Fibroblast of peridontal ligament (primary cell): ENCODE data around the gene ATP2B3.

Experiments used
- DNase-seq: peaks from one replicate; pipeline ENCODE4 v3.0.0-alpha.2; 2010; ENCODE audit errors: extremely low read depth

Gene ATP2B3

DNA sequence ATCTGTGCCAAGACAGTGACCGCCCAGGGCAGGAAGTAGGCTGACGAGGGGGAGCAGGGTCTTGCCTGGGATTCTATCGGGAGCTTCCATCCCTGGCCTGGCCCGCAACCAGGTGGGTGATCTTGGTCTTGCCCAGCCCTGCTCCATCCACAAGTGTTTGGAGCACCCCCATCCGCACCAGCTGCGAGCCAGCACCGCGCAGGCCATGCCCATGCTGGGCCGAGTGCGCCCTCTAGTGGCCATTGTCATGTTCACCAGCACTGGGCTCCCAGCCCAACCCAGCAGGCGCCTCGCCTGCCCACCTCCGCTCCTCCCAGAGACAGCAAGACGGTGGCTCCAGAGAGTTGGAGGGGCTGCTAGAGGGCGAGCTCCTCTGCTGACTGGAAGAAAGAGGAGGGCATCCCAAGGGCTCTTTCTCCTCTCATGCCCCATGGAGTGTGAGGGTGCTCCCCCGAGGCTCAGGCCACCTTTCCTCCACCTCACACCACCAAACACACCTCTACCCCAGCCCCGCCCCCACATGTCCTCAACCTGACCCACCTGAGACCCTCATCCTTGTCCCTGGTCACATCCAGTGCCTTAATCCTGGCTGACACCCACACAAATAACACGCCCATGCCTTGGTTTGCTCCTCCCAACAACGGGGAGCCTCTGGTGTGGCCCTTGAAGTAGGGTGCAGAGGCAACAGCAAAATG lies 9.8 kb upstream of the ATP2B3 start:
- peak; percentile 63 for DNase-seq

DNA sequence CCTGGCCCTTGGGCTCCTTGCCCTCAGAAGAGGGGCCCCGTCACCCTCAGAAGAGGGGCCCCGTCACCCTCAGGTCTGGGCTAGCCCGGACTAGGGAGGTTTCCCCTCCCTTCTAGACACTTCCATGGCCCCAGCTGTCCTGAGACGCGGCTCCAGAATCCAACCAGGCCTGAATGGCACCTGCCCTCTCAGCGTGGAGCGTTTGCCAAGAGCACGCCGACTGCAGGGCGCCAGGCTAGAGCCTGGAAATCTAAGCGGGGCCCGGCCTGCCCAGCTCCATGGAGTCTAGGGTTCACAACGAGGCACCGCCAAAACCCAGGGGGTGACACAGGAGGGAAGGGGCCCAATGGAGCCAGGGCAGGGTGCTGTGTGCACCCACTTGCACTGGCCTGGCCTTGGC lies 7.8 kb upstream of the ATP2B3 start:
- DNase-seq, result no peak

DNA sequence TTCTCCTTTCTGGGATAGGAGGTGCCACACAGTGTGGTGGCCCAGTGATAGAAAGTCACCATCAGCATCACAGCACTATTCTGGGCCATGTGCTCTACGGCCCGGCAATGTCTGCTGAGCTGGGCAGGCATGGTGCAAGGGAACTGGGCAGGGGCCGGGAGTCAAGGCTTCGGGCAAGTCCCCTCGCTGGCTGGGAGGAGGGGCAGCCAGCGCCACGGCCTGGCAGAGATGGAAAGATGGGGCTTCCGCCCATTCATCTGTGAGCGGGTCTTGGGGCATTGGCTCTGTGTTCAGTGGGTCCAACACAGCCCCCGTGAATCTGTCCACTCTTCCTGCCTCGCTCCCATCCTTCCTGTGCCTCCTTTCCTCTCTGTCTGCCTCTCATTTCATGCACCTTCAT lies 7.1 kb upstream of the ATP2B3 start:
- no peak for DNase-seq

DNA sequence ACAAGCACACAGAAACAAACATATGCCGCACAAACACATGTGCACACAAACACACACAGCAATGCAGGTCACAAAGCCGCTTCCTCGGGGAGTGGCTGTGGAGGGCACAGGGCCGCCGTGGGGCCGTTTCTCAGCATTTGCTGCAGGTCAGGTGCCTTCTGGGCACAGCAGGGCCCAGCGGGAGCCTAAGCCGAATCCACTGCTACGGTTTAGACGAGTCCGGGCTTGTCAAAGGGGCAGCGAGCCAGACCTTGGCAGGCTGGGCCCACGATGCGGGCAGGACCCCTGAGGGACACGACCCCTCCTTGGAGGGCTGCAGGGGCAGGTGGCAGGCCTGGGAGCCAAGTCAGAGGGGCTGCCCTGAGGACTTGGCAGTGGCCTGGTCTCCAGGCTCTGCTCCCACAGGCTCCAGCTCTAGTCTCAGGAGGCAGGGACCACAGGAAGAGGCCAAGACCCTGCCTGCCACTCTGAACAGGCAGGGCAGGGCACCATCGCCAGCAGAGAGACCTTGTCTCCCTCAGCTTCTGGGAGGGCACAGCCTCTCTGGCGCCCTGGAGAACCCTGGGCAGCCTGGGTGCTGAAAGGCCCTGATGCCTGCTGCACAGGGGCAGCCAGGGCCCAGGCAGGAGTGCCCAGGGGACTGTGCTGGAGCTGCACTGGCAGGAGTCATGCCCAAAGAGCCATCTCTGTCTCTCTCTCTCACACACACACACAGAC lies 5.5 kb upstream of the ATP2B3 start:
- DNase-seq, result no peak

DNA sequence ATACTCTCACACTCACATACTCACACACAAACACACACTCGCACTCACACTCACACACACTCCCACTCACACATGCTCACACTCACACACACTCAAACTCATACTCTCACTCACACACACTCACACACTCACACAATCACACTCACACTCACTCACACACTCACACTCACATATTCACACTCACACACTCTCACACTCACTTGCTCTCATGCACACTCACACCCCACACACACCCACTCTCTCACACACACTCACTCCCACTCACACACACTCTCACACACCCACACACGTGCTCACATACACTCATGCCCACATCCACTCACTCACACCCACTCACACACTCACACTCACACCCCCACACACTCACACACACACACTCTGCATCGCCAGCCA lies 4.9 kb upstream of the ATP2B3 start:
- DNase-seq, result no peak

DNA sequence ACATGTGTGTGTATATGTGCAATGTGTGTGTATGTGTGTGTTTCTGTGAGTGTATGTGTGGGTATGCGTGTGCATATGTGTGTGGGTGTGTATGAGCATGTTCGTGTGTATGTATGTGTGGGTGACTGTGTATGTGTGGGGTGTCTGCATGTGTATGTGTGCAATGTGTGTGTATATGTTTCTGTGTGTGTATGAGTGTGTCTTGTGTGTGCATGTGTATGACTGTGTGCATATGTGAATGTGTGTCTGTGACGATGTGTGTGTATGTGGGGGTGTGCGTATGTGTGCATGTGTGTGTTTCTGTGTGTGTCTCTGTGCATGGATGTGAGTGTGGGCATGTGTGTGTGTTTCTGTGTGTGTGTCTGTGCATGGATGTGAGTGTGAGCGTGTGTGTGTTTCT lies 4.2 kb upstream of the ATP2B3 start:
- no peak for DNase-seq

DNA sequence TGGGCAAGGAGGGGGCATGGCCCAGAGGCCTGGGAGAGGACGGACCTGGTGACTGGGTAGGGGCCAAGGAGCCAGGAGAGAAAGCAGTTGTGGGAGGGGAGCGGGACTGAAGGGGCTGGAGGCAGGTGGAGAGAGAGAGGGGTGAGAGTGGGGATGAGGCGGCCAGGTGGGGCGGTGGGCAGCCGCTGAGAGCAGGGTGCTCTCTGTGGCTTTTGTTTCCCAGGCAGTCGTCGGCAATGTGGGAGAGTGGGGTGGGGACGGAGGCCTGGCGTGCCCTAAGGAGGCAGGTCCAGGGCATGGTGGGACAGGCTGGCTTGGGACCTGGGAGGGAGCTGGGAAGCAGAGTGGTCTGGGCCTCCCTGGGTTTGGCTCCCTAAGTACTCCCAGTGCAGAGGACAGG lies 3.2 kb upstream of the ATP2B3 start:
- no peak for DNase-seq

DNA sequence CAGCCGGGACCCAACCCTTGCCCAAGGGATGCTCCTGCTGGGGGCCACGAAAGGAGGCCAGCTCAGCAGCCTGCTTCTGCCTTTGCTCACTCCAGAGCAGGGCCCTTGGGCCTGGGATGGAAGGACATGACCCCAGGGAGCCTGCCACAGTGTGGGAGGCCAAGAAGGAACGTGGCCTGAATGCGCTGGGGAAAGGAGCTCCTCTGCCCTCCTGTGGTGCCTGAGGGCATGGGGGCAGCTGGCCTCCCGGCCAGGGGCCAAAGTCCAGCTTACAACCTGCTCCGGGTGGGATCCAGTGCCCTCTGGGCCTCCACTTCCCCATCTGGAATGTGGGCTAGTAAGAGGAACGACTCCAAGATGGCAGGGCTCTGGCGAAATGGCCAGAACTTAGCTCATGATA lies 2.0 kb upstream of the ATP2B3 start:
- DNase-seq, result no peak

DNA sequence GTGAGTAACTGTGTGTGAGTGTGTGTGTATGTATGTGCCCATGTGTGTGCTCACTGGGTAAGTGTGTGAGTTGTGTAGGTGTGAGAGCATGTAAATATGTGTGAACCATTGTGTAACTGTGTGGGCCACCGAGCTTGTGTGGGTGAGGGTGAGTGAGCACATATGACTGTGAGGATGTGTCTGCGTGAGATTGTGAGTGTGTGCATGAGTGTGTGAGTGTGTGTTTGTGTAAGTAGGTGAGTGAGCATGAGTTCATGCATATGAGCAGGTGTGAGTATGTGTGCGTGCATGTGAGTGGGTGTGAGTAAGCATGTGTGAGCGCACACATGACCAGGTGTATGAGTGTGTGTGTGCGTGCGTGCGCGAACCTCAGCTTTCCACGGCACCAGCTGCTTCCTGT lies 1.4 kb upstream of the ATP2B3 start:
- no peak for DNase-seq

DNA sequence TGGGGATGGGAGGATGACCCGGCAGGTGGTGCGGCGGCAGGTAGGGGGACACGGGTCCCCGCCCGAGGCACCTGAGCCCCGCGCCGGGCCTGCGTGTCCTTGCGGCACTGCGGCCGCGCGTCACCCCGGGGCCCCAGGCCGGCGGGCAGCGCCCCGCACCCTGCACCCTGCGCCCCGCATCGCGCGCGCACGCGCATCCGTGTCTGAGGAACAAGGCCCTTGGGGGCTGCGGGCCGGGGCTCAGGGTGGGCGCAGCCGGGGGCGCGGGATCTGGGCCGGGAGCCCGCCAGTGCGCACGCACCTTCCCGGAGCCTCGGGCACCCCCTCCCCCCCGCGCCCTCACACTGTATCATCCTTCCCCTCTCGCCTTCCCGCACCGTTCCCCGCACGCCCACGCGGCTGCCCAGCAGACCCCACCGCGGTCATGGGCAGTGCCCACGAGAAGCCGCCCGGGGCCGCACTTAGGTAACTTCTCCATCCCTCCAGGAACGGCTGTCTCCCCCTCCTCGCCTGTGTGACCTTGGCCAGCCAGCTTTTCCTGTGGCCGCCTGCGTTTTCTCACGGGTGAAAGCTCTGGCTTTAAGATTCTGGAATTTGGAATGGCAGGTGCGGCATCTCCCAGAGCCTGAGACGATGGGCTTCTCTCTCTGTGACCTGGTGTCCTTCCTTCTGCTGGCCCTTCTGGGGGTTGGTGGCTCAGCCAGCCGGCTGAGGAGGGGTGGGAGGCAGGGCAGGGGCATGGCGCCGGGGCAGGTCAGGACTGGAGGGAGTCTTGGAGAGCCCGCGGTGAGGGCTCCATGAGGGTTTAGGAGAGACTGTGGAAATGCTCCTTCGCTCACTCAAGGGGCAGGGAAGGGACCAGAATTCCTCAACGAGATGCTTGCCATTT lies 748 bp downstream of the ATP2B3 start:
- no peak for DNase-seq

DNA sequence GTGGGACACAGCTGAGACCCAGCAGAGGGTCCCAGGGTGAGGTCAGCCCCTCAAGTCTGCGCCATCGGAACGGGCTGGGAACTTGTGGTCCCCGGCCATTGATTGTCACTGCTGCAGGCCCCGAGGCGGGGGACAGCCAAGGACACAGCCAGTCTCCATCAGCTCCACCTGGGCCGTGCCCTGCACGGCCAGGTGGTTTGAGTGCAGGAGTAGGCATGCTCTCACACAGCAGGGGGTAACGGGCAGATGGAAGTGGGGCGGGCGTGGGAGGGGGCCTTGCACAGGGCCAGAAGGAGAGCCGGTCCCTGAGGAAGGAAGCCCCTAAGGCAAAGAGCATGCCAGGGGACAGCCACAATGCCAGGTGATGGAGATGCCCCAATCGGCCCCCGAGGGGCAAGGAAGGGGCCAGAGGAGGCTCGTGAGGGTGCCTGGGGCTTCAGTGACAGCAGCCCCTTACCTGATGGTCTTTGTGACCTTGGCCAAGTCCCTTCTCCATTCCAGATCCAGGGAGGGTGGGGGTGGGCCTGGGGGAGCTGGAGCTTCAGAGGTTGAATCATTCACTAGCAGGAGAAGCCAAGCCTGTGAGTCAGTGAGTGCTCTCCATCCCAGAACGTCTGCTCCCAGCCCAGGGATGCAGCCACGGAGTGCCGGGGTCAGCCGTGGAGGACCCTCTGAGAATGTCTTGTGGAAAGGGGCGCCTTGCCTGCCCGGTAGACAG lies 2.3 kb downstream of the ATP2B3 start:
- peak; percentile 21 for DNase-seq

DNA sequence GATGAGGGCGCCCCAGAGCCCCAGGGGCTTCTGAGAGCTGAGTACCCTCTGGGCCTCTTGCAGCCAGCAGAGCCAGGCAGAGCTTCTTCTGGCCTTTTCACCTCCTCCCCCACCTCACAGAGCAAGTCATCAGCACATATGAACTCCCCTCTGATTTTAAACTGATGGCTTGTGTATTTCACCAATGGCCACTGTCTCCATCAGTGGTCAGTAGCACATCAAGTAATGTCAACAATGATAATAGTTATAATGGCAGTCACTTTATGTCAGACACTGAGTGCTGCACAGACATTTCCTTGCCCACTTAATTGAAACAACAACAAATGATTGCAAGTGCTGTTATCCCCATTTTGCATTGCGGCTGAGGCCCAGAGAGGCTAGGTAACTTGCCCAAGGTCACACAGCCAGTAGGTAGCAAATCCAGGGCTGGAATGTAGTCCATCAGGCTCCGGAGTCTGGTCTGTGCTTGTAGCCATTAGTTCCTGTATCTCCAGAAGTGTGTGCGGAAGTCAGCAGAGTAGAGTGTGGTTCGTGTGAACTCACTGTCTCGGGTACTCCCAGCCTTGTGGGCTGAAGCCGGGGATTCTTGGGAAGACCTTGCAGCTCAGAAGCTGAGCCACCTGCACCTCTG lies 3.0 kb downstream of the ATP2B3 start:
- DNase-seq, result no peak

DNA sequence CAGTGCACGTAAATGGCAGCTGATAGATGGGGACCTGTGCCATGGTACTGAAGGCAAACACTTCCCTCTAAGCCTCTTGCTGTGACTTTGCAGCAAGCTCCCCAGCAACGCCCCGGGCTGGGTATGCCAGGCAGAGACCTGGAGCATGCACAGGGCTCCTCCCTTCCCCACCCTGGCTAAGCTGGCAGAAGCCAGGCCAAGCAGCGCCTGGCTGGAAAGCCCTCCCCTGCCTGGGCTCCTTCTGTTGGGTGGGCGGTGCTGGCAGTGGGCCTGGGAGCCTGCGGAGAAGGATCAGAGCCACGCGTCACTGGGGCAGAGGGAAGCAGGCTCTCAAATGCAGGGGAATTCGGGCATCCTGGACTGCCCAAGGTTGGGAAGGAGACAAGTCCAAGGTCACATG lies 3.6 kb downstream of the ATP2B3 start:
- DNase-seq, result peak; percentile 20

DNA sequence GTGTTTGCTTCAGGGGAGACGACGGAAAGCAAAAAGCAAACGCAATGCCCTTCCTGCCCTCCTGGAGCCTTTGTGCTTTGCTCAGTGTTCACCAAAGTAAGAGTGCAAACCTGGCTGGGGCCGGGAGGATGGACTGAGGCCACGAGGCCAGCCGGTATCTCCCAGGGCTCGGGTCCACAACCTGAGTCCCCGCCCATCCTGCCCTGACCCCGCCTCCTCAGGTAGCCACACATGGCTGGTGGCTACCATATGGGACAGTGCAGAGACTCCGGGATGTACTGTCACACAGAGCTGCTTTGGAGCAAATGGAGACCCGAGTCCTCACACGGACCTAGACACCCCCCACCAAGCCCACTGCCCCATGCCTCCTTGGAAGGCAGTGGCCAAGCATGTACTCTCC lies 4.8 kb downstream of the ATP2B3 start:
- no peak for DNase-seq

DNA sequence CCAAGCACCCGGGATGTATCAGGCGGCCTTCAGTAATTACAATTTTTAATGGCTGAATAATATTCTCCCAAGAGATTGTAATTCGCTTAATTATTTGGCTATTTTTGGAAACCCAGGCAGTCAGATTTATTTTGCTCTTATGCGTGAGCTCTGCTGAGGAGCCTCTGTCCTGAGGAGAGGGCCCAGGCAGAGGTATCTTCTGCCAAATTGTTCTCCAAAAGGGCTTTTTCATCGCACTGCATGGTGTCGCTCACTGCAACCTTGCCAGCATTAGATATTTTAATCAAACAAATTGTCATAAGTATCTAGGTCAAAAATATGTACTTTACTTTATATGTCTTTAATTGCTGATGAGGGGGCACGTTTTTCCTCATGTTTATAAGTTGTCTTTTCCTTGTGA lies 5.8 kb downstream of the ATP2B3 start:
- no peak for DNase-seq

DNA sequence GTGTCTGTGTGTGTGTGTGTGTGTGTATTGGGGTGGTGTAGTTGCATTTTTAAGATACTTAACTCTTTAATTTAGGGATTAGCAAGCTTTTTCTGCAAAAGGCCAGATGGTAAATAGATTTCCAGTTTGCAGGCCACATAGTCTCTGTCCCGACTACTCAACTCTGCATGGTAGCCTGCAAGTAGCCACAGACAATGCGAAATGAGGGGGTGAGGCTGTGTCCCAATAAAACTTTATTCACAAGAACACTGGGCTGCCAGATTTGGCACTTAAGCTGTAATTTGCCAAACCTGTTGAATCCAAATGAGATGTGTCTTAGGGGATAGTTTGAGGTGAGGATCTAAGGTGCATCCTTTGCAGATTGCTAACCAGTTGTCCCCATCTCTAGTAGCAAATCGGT lies 6.8 kb downstream of the ATP2B3 start:
- no peak for DNase-seq

DNA sequence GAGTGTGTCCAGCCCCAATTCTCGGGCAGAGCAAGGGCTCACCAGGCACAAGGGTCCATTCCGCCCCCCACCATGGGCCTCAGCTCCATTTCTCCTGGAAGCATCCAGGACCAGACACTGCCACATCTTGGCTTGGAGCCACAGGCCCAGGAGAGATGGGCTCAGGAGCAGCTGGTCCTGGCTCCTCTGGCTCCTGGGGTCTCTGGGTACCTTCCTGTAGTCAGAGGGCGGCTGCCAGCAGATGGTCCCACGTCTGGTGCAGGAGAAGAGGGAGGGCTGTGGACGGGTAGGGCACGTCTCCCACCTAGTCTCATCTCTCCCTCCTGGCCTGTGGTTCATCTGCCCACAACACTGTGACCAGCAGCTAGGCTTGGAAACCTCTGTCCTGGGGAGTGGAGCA lies 8.0 kb downstream of the ATP2B3 start:
- no peak for DNase-seq

DNA sequence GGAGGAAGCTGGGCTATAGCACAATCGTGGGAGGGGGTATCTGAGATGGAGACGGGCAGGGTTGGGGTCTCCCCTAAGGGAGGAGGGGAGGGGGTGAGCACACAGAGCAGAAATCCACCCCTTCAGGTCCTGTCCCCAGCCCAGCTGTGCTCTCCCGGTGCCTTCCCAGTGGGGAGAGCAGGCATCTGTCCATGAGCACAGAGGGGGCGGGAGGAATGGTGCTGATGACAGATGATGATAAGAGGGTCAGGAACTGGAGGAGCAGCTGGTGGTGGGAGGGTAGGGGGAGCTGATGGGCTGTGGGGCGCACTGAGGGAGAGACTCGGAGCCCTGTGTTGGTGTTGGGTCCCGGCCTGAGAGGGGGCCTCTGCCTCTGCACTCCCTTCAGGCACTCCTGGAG lies 8.6 kb downstream of the ATP2B3 start:
- no peak for DNase-seq

DNA sequence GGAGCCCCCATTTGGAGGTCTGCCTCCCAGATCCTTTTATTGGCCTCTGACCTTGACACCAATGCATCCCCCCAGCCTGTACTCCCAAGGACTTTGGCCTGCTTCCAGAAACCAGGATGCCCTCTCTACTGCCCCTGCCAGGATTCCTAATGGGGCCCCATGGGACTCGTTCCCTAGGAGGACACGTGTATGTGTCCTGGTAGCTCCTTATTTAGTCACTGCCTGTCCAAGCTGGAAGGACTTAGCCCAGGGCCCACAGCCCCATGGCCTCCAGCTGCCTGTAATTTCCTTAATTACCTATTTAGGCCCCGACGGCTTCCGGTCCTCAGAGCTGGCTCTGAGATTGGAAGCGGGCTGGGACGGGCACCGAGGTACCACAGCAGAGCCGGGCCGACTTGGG lies 9.4 kb downstream of the ATP2B3 start:
- no peak for DNase-seq

DNA sequence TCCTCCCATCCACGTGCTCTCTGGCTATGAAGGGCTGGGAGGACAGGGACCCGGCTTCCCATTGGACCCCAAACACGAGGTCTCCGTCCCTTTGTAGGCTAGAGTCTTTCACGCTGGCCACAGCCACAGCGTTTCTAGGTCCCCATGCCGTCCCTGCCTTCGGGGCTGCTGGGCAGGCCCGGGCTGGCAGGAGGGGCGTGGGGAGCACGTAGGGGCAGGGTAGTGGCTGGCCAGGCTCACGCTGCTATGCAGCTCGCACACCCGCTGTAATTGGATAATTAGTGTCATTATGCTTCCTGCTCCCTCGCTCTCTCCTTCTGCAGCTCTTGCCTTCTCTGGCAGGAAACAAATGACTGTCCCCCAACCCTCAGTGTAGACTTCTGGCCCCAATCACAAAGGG lies 9.8 kb downstream of the ATP2B3 start:
- no peak for DNase-seq

DNA sequence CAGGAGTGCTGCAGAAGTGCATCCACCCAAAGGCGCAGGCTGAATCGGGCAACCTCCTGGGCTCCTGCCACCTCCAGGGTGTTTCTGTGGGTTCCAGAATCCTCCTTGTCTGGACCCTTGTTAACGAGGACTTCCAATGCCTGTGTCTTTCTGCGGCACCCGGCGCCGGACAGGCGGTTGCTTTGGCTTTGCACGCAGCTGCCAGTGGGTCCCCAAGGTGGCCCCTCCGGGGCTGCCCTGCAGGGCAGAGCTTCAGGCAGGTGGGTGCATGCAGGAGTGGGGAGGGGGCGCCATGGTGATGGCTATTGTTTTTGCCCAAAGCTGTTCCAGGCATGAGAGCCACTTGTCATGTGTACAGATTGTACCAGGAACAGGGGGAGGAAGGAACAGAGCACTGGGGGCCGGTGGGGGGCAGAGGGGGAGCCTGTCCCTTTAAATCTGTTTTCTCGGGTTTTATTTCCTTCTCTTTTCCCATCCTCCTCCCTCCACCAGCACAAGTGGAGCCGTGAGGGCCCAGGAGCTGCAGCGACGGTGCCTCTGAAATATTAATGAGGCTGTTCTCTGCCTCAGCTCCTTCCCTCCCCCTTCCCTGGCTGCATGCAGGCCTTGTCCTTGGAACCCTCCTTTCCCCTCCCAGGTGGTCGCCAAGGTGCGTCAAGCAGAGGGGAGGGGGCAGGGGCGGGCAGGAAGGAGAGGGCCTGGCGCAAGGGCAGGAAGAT lies 13.1 kb downstream of the ATP2B3 start:
- DNase-seq, result no peak
